Stimulated activated naive CD8-positive, alpha-beta T cell treated with anti-CD3 and anti-CD28 coated beads, Interleukin-15, Interleukin-2, amounts not matched to agents 100 ng/mL and 50 ng/mL, for 24 hours (primary cell): ENCODE data around the gene GPC6.

Source experiments
- H3K27ac Mint-ChIP-seq: one replicate; pipeline ENCODE4 v1.8.0; 2021; ENCODE audit warnings: mild to moderate bottlenecking, mixed read lengths
- H3K27me3 Mint-ChIP-seq: one replicate; pipeline ENCODE4 v1.8.0; 2021; ENCODE audit warnings: mixed read lengths
- H3K36me3 Mint-ChIP-seq: one replicate; pipeline ENCODE4 v1.8.0; 2021; ENCODE audit warnings: low read depth, mixed read lengths
- H3K4me1 Mint-ChIP-seq: one replicate; pipeline ENCODE4 v1.8.0; 2021; ENCODE audit warnings: low read depth, mixed read lengths
- H3K4me3 Mint-ChIP-seq: one replicate; pipeline ENCODE4 v1.8.0; 2021; ENCODE audit warnings: mild to moderate bottlenecking, mixed read lengths
- H3K9me3 Mint-ChIP-seq: one replicate; pipeline ENCODE4 v1.8.0; 2021; ENCODE audit warnings: mixed read lengths

GPC6 gene

GRCh38 chr13:93789058-93789457 is 562.5 kb downstream of the GPC6 start:
- Mint-ChIP-seq H3K9me3 (no peaks in the 10 kb centered on the region), H3K4me3 (no peak overlapping the region), H3K27ac (no peak overlapping the region), H3K4me1 (peaks cover 12% of the 10 kb centered on the region), H3K27me3 (peaks cover 12% of the 10 kb centered on the region), H3K36me3 (no peaks in the 10 kb centered on the region)

- H3K9me3 Mint-ChIP-seq, result no peaks in the 10 kb centered on the region
- no peaks in the 10 kb centered on the region for H3K36me3 Mint-ChIP-seq
- H3K4me3 Mint-ChIP-seq, result no peak overlapping the region
- peaks cover 31% of the 10 kb centered on the region for H3K4me1 Mint-ChIP-seq
- peaks cover 35% of the 10 kb centered on the region for H3K27me3 Mint-ChIP-seq
- peak overlapping the region; percentile 76 for H3K27ac Mint-ChIP-seq
Measured at GRCh38 chr13:93794197-93794885, 567.7 kb downstream of the GPC6 start.

DNA sequence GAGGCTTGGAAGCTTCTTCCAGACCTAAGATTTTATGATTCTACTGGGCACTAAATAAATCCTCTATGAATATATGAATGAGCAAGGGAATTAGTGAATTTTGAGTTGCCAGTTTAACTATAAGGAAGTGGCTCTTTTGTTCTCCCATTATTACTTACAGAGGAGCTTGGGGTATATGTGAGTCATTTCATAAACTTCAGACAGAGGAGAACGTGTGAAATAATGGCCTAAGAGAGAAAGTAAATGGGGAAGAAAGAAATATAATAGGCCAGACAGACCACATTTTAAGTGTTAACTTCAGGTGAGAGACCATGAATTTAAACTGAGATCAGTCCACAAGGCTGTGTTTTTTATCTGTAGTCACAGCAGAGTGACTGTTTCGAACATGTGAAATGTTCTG is 570.9 kb downstream of the GPC6 start:
- peaks cover 30% of the 10 kb centered on the region for H3K27me3 Mint-ChIP-seq

GRCh38 chr13:93800342-93800741 is 573.7 kb downstream of the GPC6 start:
- Mint-ChIP-seq H3K9me3 (no peaks in the 10 kb centered on the region), H3K4me3 (no peak overlapping the region), H3K27me3 (peaks cover 29% of the 10 kb centered on the region), H3K4me1 (peaks cover 8% of the 10 kb centered on the region), H3K36me3 (no peaks in the 10 kb centered on the region), H3K27ac (no peak overlapping the region)

More for the DNA sequence above, 570.9 kb downstream of the GPC6 start:
- Mint-ChIP-seq H3K4me1 (peaks cover 31% of the 10 kb centered on the region), H3K4me3 (no peak overlapping the region), H3K36me3 (no peaks in the 10 kb centered on the region), H3K27ac (no peak overlapping the region), H3K9me3 (no peaks in the 10 kb centered on the region)

GRCh38 chr13:93805736-93806135 is 579.1 kb downstream of the GPC6 start:
- Mint-ChIP-seq H3K27me3 (peaks cover 13% of the 10 kb centered on the region), H3K36me3 (no peaks in the 10 kb centered on the region), H3K4me3 (no peak overlapping the region), H3K27ac (no peak overlapping the region), H3K9me3 (no peaks in the 10 kb centered on the region), H3K4me1 (no peaks in the 10 kb centered on the region)

- no peaks in the 10 kb centered on the region for H3K9me3 Mint-ChIP-seq
- H3K36me3 Mint-ChIP-seq, result no peaks in the 10 kb centered on the region
- no peaks in the 10 kb centered on the region for H3K4me1 Mint-ChIP-seq
- H3K27me3 Mint-ChIP-seq, result peaks cover 13% of the 10 kb centered on the region
- no peak overlapping the region for H3K4me3 Mint-ChIP-seq
- no peak overlapping the region for H3K27ac Mint-ChIP-seq
Measured at GRCh38 chr13:93806861-93807260, 580.3 kb downstream of the GPC6 start.

DNA sequence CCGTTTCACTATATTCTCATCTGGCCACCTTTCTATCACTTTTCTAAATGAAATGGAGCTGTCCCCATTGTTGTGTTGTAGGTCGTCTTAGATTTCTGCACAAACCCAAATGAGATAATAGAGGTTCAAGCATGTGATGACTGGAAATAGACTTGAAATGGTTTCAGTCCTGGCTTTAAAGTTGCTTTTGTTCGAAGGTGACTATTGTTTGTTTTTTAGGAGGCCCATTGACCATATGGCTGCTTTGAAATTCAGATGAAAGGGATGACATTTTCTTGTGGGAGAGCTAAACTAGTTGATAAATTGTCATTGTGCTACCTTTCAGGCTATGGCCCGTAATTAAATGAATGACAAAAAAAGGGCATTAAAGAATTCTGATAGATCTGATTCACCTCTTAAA is 583.7 kb downstream of the GPC6 start:
- Mint-ChIP-seq H3K4me3 (no peak overlapping the region), H3K27ac (no peak overlapping the region), H3K36me3 (no peaks in the 10 kb centered on the region), H3K9me3 (no peaks in the 10 kb centered on the region), H3K27me3 (peaks cover 13% of the 10 kb centered on the region), H3K4me1 (no peaks in the 10 kb centered on the region)

DNA sequence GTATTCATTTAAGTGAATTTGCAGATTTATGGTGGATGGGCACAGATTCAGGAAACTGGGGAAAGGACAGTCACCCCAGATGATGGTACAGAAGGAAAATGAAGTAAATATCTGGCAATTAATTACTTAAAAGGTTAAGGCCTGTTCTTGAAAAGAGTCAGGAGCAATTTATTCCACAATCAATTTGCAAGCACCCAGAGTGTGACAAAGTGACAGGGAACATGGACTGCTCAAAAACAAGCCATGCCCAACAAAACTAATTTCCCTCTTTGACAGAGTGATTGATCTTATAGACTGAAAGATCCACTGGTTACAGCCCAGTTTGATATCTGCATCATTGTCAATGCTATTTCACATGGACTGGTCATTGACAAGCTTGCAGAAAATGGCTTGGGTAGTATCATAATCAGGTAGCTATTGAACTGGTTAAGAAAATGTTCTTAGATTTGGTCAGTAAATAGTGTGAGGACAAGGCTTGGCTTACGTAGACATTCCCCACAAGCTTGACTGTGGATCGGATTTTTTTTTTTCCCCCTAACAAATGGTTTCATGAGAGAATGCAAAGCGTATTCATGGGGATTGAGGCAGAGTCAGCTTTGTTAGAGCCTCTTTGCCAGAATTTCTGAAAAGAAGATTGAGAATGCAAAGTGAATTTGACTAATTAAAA is 584.6 kb downstream of the GPC6 start:
- peaks cover 15% of the 10 kb centered on the region for H3K27me3 Mint-ChIP-seq
- H3K9me3 Mint-ChIP-seq, result no peaks in the 10 kb centered on the region
- no peak overlapping the region for H3K27ac Mint-ChIP-seq
- no peaks in the 10 kb centered on the region for H3K36me3 Mint-ChIP-seq
- H3K4me1 Mint-ChIP-seq, result no peaks in the 10 kb centered on the region
- no peak overlapping the region for H3K4me3 Mint-ChIP-seq

DNA sequence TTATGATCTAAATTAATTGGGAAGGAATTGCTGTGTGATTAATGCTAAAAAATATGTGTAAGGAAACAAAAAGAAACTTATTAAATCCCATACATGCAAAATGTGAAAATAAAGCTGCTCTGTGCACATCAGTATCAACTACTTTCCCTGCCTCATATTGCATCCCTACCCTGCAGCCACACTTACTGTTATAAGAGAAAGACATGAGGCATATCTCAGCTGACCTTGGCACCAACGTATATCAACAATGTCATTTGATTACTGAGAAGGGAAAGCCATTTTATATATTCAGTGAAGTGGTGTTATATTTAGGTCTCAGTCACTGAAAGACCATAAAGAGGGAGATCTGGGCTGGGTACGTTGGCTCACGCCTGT is 585.1 kb downstream of the GPC6 start:
- no peak overlapping the region for H3K27ac Mint-ChIP-seq
- no peaks in the 10 kb centered on the region for H3K36me3 Mint-ChIP-seq
- H3K4me1 Mint-ChIP-seq, result no peaks in the 10 kb centered on the region
- H3K4me3 Mint-ChIP-seq, result no peak overlapping the region
- peaks cover 15% of the 10 kb centered on the region for H3K27me3 Mint-ChIP-seq
- H3K9me3 Mint-ChIP-seq, result no peaks in the 10 kb centered on the region

GRCh38 chr13:93814658-93815057 is 588.1 kb downstream of the GPC6 start:
- Mint-ChIP-seq H3K27ac (no peak overlapping the region), H3K9me3 (no peaks in the 10 kb centered on the region), H3K4me3 (no peak overlapping the region), H3K36me3 (no peaks in the 10 kb centered on the region), H3K27me3 (peaks cover 17% of the 10 kb centered on the region), H3K4me1 (no peaks in the 10 kb centered on the region)

GRCh38 chr13:93818345-93818744 is 591.7 kb downstream of the GPC6 start:
- peaks cover 10% of the 10 kb centered on the region for H3K27me3 Mint-ChIP-seq
- H3K9me3 Mint-ChIP-seq, result no peaks in the 10 kb centered on the region
- no peaks in the 10 kb centered on the region for H3K4me1 Mint-ChIP-seq
- no peak overlapping the region for H3K4me3 Mint-ChIP-seq
- no peaks in the 10 kb centered on the region for H3K36me3 Mint-ChIP-seq
- H3K27ac Mint-ChIP-seq, result no peak overlapping the region

- no peaks in the 10 kb centered on the region for H3K36me3 Mint-ChIP-seq
- peaks cover 10% of the 10 kb centered on the region for H3K27me3 Mint-ChIP-seq
- no peak overlapping the region for H3K4me3 Mint-ChIP-seq
- no peaks in the 10 kb centered on the region for H3K4me1 Mint-ChIP-seq
- H3K9me3 Mint-ChIP-seq, result no peaks in the 10 kb centered on the region
- no peak overlapping the region for H3K27ac Mint-ChIP-seq
Measured at GRCh38 chr13:93819331-93819890, 592.8 kb downstream of the GPC6 start.

DNA sequence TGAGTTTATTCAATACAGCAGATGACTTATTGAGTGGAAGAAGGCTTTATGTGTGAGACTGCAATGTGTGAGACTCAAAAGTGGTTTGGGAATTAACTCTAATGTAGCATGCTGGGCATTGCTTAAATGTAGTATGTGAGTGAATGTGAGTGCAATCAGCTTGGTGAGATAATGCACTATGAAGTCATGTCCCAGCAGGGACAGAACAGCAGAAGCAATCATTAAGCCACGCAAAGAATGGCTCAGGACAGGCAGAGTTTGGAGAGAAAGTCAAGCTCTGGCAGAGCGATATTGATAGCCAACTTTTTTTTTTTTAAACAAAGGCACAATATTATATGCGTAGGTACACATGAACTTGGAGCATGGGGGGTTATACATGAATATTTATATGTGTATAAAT is 597.7 kb downstream of the GPC6 start:
- no peaks in the 10 kb centered on the region for H3K4me1 Mint-ChIP-seq
- no peak overlapping the region for H3K27ac Mint-ChIP-seq
- H3K27me3 Mint-ChIP-seq, result no peaks in the 10 kb centered on the region
- H3K4me3 Mint-ChIP-seq, result no peak overlapping the region
- no peaks in the 10 kb centered on the region for H3K36me3 Mint-ChIP-seq
- H3K9me3 Mint-ChIP-seq, result no peaks in the 10 kb centered on the region

GRCh38 chr13:93834051-93834450 is 607.4 kb downstream of the GPC6 start:
- Mint-ChIP-seq H3K27ac (no peak overlapping the region), H3K9me3 (no peaks in the 10 kb centered on the region), H3K4me3 (no peak overlapping the region), H3K36me3 (no peaks in the 10 kb centered on the region), H3K27me3 (peaks cover 4% of the 10 kb centered on the region), H3K4me1 (no peaks in the 10 kb centered on the region)

DNA sequence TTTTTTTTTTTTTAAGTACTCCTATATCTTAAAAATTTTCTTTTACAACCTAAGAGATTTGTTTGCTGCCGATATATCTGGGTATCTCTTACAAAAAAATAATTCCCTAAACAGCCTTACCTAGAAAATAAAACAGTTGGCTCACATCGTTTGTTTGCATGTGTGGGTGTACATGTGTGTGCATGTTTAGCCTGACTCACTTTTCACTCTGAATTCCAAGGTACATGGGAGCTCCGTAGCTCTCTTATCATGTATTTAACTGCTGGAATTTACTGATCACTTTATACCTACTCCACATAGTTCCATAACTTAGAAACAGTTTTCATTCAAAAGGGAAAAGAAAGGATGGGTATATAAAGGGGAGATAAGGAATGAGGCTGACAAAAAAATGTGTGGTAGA is 616.5 kb downstream of the GPC6 start:
- Mint-ChIP-seq H3K4me1 (peaks cover 4% of the 10 kb centered on the region), H3K36me3 (no peaks in the 10 kb centered on the region), H3K27me3 (peaks cover 3% of the 10 kb centered on the region), H3K27ac (no peak overlapping the region), H3K9me3 (peaks cover 4% of the 10 kb centered on the region), H3K4me3 (no peak overlapping the region)
